ENCODE data around the gene WDR49.

DNA sequence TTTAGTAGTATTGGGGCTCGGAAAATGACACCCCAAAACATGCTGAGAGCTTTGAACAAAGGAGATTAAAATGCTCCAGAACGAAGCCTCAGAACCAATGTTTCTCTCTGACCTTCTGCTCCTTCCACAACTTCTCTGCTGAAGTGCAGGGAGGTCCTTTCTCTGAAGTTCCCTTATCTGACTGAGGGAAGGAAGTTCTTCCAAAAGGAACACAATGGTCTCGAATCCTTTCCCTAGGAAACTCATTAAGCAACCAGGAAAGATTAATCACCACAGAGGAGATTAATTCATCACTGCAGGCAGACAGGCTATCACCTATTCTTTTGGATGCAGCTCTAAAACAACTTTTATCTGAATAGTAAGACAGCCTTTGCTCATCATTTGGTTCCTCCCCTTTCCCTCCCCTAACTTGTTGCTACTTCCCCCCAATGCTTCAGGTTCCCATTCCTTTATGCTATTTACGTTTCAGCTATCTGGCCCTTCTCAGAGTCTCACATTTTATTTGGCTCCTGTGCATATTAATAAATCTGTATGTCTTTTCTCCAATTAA is 18.2 kb upstream of the WDR49 start:
- TF ChIP-seq POLR2A (IDR thresholded peaks at IDR 0.05) = no peak
- TF ChIP-seq, protein P1, sequence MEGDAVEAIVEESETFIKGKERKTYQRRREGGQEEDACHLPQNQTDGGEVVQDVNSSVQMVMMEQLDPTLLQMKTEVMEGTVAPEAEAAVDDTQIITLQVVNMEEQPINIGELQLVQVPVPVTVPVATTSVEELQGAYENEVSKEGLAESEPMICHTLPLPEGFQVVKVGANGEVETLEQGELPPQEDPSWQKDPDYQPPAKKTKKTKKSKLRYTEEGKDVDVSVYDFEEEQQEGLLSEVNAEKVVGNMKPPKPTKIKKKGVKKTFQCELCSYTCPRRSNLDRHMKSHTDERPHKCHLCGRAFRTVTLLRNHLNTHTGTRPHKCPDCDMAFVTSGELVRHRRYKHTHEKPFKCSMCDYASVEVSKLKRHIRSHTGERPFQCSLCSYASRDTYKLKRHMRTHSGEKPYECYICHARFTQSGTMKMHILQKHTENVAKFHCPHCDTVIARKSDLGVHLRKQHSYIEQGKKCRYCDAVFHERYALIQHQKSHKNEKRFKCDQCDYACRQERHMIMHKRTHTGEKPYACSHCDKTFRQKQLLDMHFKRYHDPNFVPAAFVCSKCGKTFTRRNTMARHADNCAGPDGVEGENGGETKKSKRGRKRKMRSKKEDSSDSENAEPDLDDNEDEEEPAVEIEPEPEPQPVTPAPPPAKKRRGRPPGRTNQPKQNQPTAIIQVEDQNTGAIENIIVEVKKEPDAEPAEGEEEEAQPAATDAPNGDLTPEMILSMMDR (IDR thresholded peaks at IDR 0.05) = no peak

All from heart left ventricle (tissue), 13 donors.